HG02973 (cell line): Measurements from ENCODE around the gene SAMD8.

Source experiments
- ATAC-seq: cut with Tn5 transposase; IDR thresholded peaks from one replicate; pipeline ENCODE4 v1.9.1; 2021; ENCODE audit warnings: moderate library complexity; ENCODE audit not compliant: unreplicated experiment

Gene SAMD8

DNA sequence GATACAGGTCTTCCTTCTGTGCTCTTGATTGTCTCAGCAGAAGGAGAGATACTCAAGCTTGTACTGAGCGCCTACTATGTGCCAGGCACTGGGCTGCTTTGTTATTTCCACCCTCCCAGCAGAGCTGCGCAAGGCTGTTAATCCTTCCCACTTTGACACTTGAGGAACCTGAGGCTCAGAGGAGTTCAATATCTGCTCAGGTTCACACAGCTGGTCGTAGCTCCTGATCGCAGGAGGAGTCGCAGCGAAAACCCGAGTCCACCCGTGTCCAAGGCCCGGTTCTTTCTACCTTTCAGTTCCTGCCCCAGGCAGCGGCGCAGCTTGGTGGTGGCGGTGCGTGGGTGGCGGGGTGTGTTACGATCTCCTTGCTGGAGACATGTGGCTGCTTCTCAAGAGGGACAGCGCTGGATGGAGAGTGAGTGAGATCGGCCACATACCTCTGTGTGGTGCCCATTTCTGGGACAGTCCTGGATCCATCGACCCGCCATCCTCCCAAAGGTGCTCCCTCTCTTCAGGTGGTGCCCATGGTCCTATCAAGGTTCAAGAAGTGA lies 26.5 kb upstream of the SAMD8 start:
- ATAC-seq: no peak

DNA sequence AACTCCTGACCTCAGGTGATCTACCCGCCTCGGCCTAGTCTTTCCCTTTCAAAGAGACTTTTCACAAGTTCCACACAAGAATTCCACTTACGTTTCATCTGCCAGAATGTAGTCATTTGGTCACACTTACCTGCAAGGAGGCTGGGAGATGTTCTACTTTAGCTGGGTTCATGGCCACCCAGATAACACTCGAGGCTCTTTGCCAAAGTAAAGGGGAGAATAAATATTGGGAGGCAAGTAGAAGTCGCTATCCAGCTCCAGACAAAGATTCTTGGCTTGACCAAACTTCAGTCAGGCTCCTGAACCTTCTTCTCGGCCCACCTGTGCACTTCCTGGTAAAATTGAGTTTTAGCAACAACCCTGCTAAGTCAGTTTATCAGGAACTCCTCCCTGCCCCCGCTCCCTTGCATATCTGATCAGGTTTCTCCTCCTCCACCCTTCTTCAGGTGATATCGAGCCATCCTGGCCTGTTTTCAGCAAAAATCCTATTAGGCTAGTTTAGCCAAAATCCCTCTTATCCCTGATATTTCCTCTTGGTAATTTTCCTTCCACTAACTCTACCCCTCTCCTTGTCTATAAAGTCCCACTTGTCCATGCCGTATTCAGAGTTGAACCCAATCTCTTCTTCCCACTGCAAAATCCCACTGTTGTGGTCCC lies 25.1 kb upstream of the SAMD8 start:
- no peak for ATAC-seq

GRCh38 chr10:75088640-75089039 lies 22.8 kb upstream of the SAMD8 start:
- ATAC-seq: no peak

- ATAC-seq: no peak
These were observed 21.8 kb upstream of the SAMD8 start for GRCh38 chr10:75089634-75090033.

DNA sequence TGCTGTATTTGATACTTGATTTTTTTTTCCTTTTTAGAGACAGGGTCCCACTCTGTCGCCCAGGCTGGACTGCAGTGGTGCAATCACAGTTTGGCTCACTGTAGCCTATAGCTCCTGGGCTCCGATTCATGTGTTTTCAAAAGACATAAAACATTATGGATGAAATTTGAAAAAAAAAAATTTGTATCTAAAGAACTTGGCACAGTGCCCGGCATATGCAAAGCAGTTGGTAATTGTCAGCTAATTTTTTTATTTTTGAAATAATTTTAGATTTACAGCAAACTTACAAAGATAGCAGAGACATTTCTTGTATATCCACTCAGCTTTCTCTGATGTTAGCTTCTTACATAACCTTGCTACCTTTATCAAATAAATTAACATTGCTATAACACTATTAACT lies 20.3 kb upstream of the SAMD8 start:
- no peak for ATAC-seq

GRCh38 chr10:75094465-75094864 lies 17.0 kb upstream of the SAMD8 start:
- ATAC-seq: no peak

- ATAC-seq: no peak
These were observed 15.8 kb upstream of the SAMD8 start for GRCh38 chr10:75095631-75096030.

DNA sequence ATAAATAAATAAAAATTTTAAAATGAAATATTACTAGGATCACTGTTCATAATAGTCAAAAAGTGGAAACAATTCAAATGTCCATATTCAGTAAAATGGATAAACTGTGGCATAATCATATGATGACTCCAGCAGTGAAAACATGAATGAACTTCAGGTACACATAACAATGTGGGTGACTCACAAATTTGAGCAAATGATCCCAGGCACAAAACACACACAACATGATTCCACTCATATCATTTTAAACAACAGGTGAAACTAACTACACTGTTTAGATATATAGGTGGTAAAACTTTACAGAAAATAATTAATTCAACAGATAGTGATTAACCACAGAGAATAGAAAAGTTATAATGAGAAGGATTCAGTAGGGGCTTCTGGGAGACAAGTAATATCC lies 14.7 kb upstream of the SAMD8 start:
- ATAC-seq: no peak

GRCh38 chr10:75097666-75098285 lies 13.7 kb upstream of the SAMD8 start:
- no peak for ATAC-seq

- no peak for ATAC-seq
These were observed 12.4 kb upstream of the SAMD8 start for GRCh38 chr10:75098902-75099673.

GRCh38 chr10:75099952-75100763 lies 11.3 kb upstream of the SAMD8 start:
- ATAC-seq: peak; percentile 81

- ATAC-seq: no peak
These were observed 10.6 kb upstream of the SAMD8 start for GRCh38 chr10:75100764-75101291.

DNA sequence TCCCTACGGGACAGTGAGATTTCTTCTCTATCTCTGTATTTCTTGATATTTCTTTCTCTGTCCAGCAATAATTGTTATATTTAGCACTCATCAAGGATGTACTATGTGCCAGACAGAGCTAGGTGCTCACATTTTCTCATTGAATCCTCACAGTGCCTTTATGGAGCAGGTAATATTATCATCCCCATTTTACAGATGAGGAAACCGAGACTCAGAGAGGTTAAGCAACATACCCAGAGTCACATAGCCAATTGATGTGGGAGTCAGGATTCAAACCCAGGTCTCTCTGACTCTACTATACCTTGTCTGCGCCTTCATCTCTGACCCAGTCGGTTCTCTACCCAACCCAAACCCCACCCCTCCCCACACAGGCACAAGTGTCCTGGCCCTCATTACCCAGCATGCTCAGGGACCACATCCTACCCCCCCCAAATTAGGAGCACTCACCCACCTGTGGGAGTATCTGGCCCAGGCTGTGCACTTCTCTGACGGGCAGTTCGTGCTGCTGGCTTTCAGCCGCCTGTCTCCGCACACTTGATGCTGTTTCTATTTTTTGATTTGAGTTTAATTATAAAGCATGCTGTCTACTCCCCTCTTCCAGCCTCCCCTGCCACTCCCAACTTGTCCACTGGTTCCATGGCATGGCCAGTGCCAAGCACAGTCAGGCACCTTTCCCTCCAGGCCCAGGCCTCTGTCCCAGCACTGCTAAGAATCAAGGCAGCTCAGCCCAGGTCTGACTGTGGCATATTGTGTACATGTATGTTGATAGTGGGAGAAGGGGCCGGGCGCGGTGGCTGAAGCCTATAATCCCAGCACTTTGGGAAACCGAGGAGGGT lies 9.8 kb upstream of the SAMD8 start:
- ATAC-seq: no peak

GRCh38 chr10:75102830-75103673 lies 8.4 kb upstream of the SAMD8 start:
- no peak for ATAC-seq

DNA sequence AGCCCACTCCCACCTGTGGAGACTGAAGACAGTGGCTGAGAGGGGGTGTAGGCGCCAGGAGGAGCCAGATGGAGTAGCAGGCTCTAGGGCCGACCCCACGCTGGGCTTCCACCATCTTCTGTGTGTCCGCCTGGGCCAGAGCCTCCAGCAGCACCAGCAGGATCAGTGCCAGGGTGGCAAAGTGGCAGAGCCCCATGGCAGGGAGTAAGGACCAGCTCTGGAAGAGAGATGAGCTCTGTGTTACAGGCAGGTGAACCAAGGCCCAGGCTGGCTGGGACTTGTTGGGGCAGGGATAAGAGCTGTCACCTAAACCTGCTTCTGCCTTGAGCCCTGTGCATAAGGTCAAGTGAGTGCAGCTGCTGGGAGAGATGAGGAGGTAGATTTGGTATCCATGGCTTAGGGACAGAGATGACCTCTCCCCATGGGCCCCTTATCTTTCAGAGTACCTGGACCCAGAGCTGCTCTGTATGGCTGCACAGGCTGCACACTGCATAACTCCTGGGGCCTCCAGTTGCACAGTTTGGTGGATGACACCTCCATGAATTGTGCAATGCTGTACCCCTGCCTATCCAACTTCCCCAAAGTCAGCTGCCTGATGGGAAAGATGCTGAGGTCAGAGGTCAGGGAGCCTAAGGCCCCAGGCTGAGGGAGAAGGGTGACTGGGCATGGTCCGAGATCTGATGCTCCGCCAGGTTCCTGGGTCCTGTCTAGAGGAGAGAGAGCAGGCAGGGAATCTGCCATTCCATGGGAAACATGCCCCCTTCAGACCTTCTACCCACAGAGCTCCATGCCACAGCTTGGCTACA lies 7.4 kb upstream of the SAMD8 start:
- no peak for ATAC-seq

DNA sequence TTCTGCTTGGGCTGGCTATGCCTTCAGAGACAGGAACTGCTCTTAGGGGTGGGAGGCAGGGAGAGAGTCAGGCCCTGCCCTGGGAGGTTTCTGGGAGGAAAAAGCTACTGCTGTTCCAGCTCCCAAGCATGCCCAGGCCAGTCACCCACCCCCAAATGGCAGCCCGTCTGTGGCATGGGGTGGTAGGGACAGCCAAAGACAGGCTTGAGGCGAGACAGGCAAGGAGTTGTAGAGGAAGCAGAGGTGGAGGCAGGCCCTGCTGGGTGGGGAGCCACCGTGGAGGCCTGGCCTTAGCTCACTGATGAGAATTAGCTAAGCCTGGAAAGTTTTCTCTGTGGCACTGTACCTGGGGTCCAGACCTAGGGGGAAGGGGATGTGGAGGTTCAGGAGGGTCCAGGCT lies 6.6 kb upstream of the SAMD8 start:
- no peak for ATAC-seq

DNA sequence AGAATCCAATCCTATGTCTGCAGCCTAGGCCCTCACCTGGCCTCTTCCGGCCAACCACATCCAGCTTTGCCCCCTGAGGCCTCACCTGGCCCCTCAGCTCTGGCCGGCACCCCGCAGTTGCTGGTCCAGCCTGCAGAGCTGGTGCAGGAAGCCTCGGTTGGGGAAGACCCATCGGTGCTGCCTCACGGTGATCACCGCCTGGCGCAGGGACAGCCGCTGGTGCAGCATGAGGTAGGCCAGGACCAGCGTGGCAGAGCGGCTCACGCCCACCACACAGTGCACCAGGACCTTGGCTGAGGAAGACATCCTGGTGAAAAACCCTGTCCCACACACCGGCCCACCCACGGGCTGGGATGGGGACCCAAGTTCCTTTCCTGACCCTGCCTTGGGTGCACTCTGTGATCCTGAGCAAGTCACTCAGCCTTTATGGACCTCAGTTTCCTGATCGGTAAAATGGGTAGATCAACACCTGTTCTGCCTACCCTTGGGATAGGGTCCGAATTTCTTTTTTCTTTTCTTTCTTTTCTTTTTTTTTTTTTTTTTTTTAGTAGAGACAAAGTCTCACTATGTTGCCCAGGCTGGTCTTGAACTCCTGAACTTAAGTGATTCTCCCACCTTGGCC lies 5.8 kb upstream of the SAMD8 start:
- no peak for ATAC-seq

DNA sequence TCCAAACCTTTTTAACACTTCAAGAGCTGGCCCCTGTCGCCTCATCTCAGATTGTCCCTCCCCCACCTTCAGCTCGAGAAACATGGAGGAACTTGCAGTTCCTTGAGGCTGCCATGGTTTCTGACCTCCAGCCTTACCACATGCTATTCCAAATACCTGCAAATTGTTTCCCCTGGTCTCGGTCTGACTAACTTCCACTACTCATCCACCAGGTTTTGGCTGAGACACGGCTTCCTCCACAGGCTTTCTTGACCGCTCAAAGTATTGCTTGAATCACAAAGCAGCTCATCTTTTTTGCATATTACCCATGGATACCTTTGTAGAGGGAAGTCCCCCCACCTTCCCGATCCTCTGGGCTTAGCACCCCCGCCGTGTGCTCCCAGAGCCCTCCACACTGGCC lies 5.2 kb upstream of the SAMD8 start:
- ATAC-seq: no peak
